ENCODE measurements around the gene CYTH1. TPM values are rescaled to one million over a fixed set of nuclear protein-coding genes. Genes with fewer than 3 reads are reported as not detected.

The CYTH1 gene
- polyA plus RNA-seq, 2 donors: 36.0 to 52.8 TPM

DNA sequence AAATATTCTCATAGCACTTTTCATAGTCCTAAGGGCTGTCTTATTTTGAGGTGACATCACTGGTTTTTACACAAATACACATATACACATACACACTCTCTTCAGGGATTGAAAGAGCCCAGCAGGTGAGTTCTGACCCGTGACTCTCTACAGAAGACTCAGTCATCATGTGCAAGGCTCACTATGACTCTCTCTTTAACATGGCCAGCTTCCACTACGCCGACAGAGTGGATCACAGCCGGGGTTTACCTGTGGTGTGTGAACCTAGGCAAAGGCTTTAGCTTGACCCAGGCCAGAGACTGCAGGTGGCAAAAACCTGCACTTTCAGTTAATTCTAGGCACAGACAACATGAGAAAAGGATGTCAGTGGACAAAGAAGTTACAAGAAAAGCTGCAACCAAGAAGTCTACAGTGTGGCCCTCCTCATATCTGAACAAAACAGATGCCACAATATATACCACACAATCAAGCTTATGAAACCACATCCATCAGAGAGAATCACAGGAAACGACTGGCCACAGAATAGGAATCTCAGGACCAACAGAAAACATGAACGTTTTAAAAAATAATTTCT lies 56.5 kb downstream of the CYTH1 start:
- 58 to 68% methylated on average over 6 of the region's 6 CpGs for WGBS, 2 donors

DNA sequence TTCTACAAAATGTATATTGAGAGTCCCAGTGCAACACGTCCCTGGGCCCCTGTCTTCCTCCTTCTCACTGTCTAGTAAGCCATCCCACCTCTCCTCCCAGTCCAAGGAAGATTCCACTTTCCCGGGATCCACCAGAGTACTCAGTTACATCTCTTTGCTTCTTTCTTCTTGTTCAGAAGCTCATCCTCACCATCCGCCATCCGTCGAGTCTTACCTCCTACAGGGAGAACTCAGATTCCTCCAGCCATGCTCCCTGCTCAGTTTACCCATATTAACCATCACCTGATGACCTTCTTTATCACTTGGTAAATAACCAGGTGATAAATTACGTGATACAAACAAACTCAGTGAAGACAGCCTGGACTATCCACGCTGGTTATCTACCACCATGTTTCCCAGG lies 57.1 kb downstream of the CYTH1 start:
- Histone ChIP-seq H3K27ac (ENCODE audit: low read depth in 2 of 2, low read length in 1 of 2) (no peak overlapping the region), H3K27me3 (ENCODE audit: control insufficient read depth in 1 of 2, insufficient read depth in 2 of 2, low read length in 2 of 2) (no peaks in the 10 kb centered on the region), H3K4me3 (ENCODE audit: low read depth in 1 of 2, low read length in 2 of 2) (no peak overlapping the region), H3K36me3 (ENCODE audit: control insufficient read depth in 2 of 2, insufficient read depth in 2 of 2, low read length in 1 of 2) (peaks cover 0 to 15% of the 10 kb centered on the region in 2 donors), H3K4me1 (ENCODE audit: control insufficient read depth in 2 of 2, insufficient read depth in 2 of 2, low read length in 1 of 2) (peaks cover 9 to 34% of the 10 kb centered on the region in 2 donors), H3K9me3 (ENCODE audit: control insufficient read depth in 2 of 2, insufficient read depth in 1 of 2, low read depth in 1 of 2, low read length in 1 of 2) (no peaks in the 10 kb centered on the region)
- 83 to 86% methylated on average over 7 of the region's 7 CpGs for WGBS, 2 donors

More for the DNA sequence above, 56.5 kb downstream of the CYTH1 start:
- Histone ChIP-seq H3K36me3 (ENCODE audit: control insufficient read depth in 2 of 2, insufficient read depth in 2 of 2, low read length in 1 of 2) (peaks cover 0 to 15% of the 10 kb centered on the region in 2 donors), H3K27me3 (ENCODE audit: control insufficient read depth in 1 of 2, insufficient read depth in 2 of 2, low read length in 2 of 2) (no peaks in the 10 kb centered on the region), H3K4me1 (ENCODE audit: control insufficient read depth in 2 of 2, insufficient read depth in 2 of 2, low read length in 1 of 2) (peaks cover 9 to 34% of the 10 kb centered on the region in 2 donors), H3K4me3 (ENCODE audit: low read depth in 1 of 2, low read length in 2 of 2) (no peak overlapping the region), H3K9me3 (ENCODE audit: control insufficient read depth in 2 of 2, insufficient read depth in 1 of 2, low read depth in 1 of 2, low read length in 1 of 2) (no peaks in the 10 kb centered on the region), H3K27ac (ENCODE audit: low read depth in 2 of 2, low read length in 1 of 2) (no peak overlapping the region)

DNA sequence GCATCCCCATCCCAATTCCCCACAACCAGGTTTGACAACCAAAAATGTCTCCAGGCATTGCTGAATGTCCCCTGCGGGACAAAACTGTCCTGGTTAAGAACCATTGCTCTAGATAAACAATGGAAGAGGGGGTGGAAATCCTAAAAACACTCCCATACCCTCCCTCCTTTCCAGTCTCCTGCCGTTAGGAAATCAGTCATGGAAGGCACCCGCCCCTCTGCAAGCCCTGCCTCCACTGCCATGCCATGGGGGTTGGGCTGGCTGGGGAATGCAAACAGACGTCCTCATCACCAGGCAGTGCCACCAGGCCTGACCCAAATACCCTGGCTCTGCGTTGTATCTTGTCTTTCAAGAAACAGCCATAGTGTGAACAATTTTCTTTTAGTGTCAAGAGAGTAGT lies 57.5 kb downstream of the CYTH1 start:
- Histone ChIP-seq H3K4me3 (ENCODE audit: low read depth in 1 of 2, low read length in 2 of 2) (no peak overlapping the region), H3K9me3 (ENCODE audit: control insufficient read depth in 2 of 2, insufficient read depth in 1 of 2, low read depth in 1 of 2, low read length in 1 of 2) (no peaks in the 10 kb centered on the region), H3K27ac (ENCODE audit: low read depth in 2 of 2, low read length in 1 of 2) (no peak overlapping the region), H3K4me1 (ENCODE audit: control insufficient read depth in 2 of 2, insufficient read depth in 2 of 2, low read length in 1 of 2) (peaks cover 9 to 34% of the 10 kb centered on the region in 2 donors), H3K36me3 (ENCODE audit: control insufficient read depth in 2 of 2, insufficient read depth in 2 of 2, low read length in 1 of 2) (peaks cover 0 to 15% of the 10 kb centered on the region in 2 donors), H3K27me3 (ENCODE audit: control insufficient read depth in 1 of 2, insufficient read depth in 2 of 2, low read length in 2 of 2) (no peaks in the 10 kb centered on the region)
- whole genome bisulfite sequencing, 2 donors: 23 to 28% methylated on average over 5 of the region's 5 CpGs

DNA sequence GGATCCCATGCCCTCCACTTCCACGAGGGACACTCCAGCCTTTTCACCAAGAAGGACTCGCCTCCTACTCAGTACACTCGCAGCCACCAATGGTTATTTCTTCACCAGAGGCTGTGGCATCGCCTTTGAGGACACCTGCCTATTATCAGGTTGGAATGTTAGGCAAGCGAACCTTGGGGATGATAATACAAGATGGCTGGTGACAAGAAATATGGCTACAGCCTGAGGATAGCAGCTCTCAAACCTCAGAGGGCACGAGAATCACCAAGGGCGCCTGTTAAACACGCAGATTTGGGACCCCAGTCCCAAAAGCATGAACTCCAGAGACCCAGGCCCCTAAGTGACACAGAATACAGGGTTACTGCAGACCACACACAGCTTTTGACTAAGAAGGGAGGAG lies 58.1 kb downstream of the CYTH1 start:
- Histone ChIP-seq H3K27ac (ENCODE audit: low read depth in 2 of 2, low read length in 1 of 2) (peak overlapping the region in 1 of 2 donors; percentile 16), H3K4me3 (ENCODE audit: low read depth in 1 of 2, low read length in 2 of 2) (no peak overlapping the region), H3K36me3 (ENCODE audit: control insufficient read depth in 2 of 2, insufficient read depth in 2 of 2, low read length in 1 of 2) (peaks cover 0 to 15% of the 10 kb centered on the region in 2 donors), H3K27me3 (ENCODE audit: control insufficient read depth in 1 of 2, insufficient read depth in 2 of 2, low read length in 2 of 2) (no peaks in the 10 kb centered on the region), H3K9me3 (ENCODE audit: control insufficient read depth in 2 of 2, insufficient read depth in 1 of 2, low read depth in 1 of 2, low read length in 1 of 2) (no peaks in the 10 kb centered on the region), H3K4me1 (ENCODE audit: control insufficient read depth in 2 of 2, insufficient read depth in 2 of 2, low read length in 1 of 2) (peaks cover 9 to 36% of the 10 kb centered on the region in 2 donors)
- WGBS, 2 donors: 80 to 83% methylated on average over 8 of the region's 8 CpGs

DNA sequence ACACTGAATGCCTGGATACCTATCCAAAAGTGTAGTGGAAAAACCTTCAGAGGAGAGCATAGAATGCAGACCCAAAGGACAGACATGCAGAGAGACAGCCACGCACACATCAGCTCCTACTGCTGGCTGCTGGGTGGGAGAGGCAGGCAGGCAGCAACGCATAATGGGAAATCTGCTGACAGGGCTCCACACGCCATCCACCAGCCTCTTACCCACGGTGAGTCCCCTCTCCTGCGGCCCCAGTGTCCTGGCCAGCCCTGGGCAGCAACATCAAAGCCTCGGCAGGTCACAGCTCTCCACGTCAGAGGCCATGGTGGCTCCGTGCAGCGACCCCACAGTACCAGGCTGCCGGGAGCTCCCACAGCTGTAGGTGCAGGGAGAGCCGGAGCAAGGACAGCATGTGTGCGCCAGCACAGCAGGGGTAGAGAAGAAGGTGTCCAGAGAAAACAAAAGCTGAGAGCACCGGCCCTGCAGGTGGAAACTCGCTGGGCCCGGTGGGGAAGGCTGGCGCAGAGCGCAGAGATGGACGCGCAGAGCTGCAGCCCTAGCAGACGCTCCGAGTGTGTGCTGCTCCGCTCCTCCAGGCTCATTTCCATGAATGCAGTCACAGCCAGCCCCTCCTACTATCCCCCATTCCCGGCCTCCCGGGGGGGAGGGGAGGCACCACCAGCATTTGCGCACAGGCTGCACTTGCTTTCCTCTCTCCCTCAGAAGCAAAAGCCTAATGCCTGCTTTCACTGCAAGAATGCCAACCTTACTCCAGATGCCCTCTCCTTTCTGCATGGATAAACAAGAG lies 58.9 kb downstream of the CYTH1 start:
- H3K27ac ChIP-seq (ENCODE audit: low read depth in 2 of 2, low read length in 1 of 2): peak overlapping the region in 1 of 2 donors; percentile 20
- H3K36me3 ChIP-seq (ENCODE audit: control insufficient read depth in 2 of 2, insufficient read depth in 2 of 2, low read length in 1 of 2): peaks cover 0 to 15% of the 10 kb centered on the region in 2 donors
- H3K9me3 ChIP-seq (ENCODE audit: control insufficient read depth in 2 of 2, insufficient read depth in 1 of 2, low read depth in 1 of 2, low read length in 1 of 2): no peaks in the 10 kb centered on the region
- peaks cover 9 to 38% of the 10 kb centered on the region in 2 donors for H3K4me1 ChIP-seq (ENCODE audit: control insufficient read depth in 2 of 2, insufficient read depth in 2 of 2, low read length in 1 of 2)
- H3K4me3 ChIP-seq (ENCODE audit: low read depth in 1 of 2, low read length in 2 of 2): peak overlapping the region; percentile 3 to 21
- 33 to 43% methylated on average over 24 to 25 of the region's 25 CpGs for WGBS, 2 donors
- no peaks in the 10 kb centered on the region for H3K27me3 ChIP-seq (ENCODE audit: control insufficient read depth in 1 of 2, insufficient read depth in 2 of 2, low read length in 2 of 2)

DNA sequence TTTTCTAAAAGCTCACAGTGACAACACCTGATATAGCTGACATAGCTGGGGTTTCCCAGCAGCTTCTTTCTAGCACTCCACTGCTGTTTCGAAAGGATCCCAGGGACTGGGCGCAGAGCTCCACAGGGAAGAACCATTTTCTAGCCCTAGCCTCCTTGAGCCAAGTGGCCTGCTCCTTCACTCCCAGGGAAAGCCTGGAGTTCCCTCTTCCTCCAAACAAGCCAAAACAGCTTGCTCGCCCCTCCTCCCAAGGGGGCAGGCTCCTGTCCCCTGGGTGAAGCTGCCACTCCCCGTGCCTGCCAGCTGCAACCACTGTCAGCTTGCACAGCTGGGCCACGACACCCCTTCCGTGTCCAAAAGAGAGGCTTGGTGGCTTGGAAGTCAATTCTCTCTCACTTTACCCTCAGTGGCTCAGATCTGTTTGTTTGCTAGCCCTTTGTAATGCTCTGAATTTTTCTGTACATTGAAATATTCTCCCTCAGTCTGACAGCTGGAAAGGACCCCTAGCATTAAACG lies 59.8 kb downstream of the CYTH1 start:
- Histone ChIP-seq H3K4me3 (ENCODE audit: low read depth in 1 of 2, low read length in 2 of 2) (peak overlapping the region in 1 of 2 donors; percentile 6), H3K4me1 (ENCODE audit: control insufficient read depth in 2 of 2, insufficient read depth in 2 of 2, low read length in 1 of 2) (peaks cover 8 to 44% of the 10 kb centered on the region in 2 donors), H3K27ac (ENCODE audit: low read depth in 2 of 2, low read length in 1 of 2) (peak overlapping the region; percentile 4 to 57), H3K27me3 (ENCODE audit: control insufficient read depth in 1 of 2, insufficient read depth in 2 of 2, low read length in 2 of 2) (no peaks in the 10 kb centered on the region), H3K36me3 (ENCODE audit: control insufficient read depth in 2 of 2, insufficient read depth in 2 of 2, low read length in 1 of 2) (peaks cover 0 to 11% of the 10 kb centered on the region in 2 donors), H3K9me3 (ENCODE audit: control insufficient read depth in 2 of 2, insufficient read depth in 1 of 2, low read depth in 1 of 2, low read length in 1 of 2) (no peaks in the 10 kb centered on the region)
- 40 to 41% methylated on average over 7 of the region's 7 CpGs for WGBS, 2 donors

DNA sequence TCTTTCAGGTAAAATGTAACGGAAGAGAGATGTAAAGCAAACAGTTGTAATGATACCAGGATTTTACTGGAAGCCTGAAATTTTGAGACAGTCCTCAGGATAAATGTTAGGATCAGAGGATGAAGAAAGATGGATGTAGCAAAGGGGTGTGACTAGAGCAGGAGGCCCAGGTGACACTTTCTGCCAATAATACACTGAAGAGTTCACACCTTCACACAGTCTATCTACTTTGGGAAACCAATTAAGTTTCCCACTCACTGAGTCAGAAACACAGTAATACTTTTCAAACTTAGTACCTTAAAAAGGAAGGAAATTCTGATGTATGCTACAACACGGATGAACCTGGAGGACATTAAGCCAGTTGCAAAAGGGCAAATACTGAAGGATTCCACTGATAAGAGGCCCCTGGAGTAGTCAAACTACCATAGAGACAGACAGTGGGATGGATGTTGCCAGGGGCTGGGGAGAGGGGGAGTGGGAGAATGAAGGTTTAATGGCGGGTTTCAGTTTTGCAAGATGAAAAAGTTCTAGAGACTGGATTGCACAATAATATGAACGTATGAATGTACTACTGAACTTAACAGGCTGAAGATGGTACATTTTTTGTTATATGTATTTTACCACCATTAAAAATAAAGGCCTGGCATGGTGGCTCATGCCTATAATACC lies 62.3 kb downstream of the CYTH1 start:
- no peaks in the 10 kb centered on the region for H3K9me3 ChIP-seq (ENCODE audit: control insufficient read depth in 2 of 2, insufficient read depth in 1 of 2, low read depth in 1 of 2, low read length in 1 of 2)
- H3K36me3 ChIP-seq (ENCODE audit: control insufficient read depth in 2 of 2, insufficient read depth in 2 of 2, low read length in 1 of 2): peaks cover 0 to 7% of the 10 kb centered on the region in 2 donors
- no peak overlapping the region for H3K27ac ChIP-seq (ENCODE audit: low read depth in 2 of 2, low read length in 1 of 2)
- H3K4me1 ChIP-seq (ENCODE audit: control insufficient read depth in 2 of 2, insufficient read depth in 2 of 2, low read length in 1 of 2): peaks cover 9 to 50% of the 10 kb centered on the region in 2 donors
- no peak overlapping the region for H3K4me3 ChIP-seq (ENCODE audit: low read depth in 1 of 2, low read length in 2 of 2)
- H3K27me3 ChIP-seq (ENCODE audit: control insufficient read depth in 1 of 2, insufficient read depth in 2 of 2, low read length in 2 of 2): no peaks in the 10 kb centered on the region
- 66 to 68% methylated on average over 4 of the region's 4 CpGs for WGBS, 2 donors

DNA sequence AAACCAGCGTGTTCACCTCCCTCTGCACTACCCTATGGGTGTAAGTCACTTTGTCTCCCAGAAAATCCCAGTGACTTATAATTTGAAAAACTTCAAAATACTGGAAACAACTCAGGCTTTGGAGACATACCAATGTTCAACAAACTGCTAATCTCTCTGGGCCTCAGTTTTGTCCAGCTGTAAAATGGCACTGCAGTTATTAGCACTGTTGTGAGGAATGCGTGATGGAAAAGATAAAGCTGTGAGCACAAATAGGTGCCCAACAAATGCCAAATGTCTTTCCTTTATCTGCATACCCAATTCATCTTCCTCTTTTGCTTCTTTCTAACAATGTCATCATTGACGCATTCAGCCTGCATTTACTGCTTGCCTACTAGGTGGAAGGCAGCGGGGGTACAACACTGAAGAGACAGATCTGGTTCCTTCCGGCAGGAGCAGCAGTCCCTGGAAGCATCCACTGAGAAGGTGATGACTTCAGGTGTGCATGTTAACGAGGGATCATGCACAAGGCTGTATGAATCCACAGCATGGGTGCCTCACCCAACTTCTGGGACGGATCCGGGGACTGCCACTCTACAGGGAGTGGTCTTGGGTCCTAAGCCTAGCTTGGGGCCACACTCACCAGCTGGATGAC lies 63.4 kb downstream of the CYTH1 start:
- H3K4me3 ChIP-seq (ENCODE audit: low read depth in 1 of 2, low read length in 2 of 2): no peak overlapping the region

DNA sequence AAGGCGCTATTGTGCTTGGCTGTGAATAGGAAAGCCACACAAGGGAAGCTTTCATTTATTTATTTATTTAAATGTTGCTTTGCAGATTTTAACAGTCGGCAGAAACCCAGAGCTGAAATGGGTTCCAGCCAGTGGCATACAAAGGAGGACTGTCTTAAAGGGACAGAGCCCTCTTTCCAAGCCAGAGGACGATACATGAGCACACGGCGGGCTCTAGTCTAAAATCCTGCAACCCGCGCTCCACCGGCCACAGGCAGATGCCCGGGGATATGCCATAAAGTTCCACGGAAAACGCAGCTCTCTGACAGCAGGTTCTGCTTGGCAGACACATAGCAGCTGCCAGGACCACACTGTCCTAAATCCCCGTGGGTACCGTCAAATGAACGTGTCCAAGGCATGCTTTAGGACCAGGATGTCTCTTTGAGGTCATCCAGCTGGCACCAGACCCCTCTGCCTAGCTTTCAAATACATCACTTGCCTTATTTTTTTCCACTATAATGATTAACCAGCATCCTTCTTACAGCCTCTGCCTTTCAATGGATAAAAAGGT lies 64.6 kb downstream of the CYTH1 start:
- Histone ChIP-seq H3K27ac (ENCODE audit: low read depth in 2 of 2, low read length in 1 of 2) (peak overlapping the region; percentile 38 to 78), H3K27me3 (ENCODE audit: control insufficient read depth in 1 of 2, insufficient read depth in 2 of 2, low read length in 2 of 2) (no peaks in the 10 kb centered on the region), H3K36me3 (ENCODE audit: control insufficient read depth in 2 of 2, insufficient read depth in 2 of 2, low read length in 1 of 2) (no peaks in the 10 kb centered on the region), H3K4me1 (ENCODE audit: control insufficient read depth in 2 of 2, insufficient read depth in 2 of 2, low read length in 1 of 2) (peaks cover 9 to 32% of the 10 kb centered on the region in 2 donors), H3K4me3 (ENCODE audit: low read depth in 1 of 2, low read length in 2 of 2) (peak overlapping the region; percentile 42 to 53), H3K9me3 (ENCODE audit: control insufficient read depth in 2 of 2, insufficient read depth in 1 of 2, low read depth in 1 of 2, low read length in 1 of 2) (no peaks in the 10 kb centered on the region)
- 10 to 19% methylated on average over 14 of the region's 14 CpGs for WGBS, 2 donors

More for the DNA sequence above, 63.4 kb downstream of the CYTH1 start:
- peaks cover 0 to 5% of the 10 kb centered on the region in 2 donors for H3K36me3 ChIP-seq (ENCODE audit: control insufficient read depth in 2 of 2, insufficient read depth in 2 of 2, low read length in 1 of 2)
- H3K9me3 ChIP-seq (ENCODE audit: control insufficient read depth in 2 of 2, insufficient read depth in 1 of 2, low read depth in 1 of 2, low read length in 1 of 2): no peaks in the 10 kb centered on the region
- peak overlapping the region in 1 of 2 donors; percentile 11 for H3K27ac ChIP-seq (ENCODE audit: low read depth in 2 of 2, low read length in 1 of 2)
- WGBS, 2 donors: 62 to 71% methylated on average over 8 of the region's 8 CpGs
- H3K27me3 ChIP-seq (ENCODE audit: control insufficient read depth in 1 of 2, insufficient read depth in 2 of 2, low read length in 2 of 2): no peaks in the 10 kb centered on the region
- H3K4me1 ChIP-seq (ENCODE audit: control insufficient read depth in 2 of 2, insufficient read depth in 2 of 2, low read length in 1 of 2): peaks cover 9 to 43% of the 10 kb centered on the region in 2 donors
